HCT116 (cell line): ENCODE data around the gene TSC2. TPM values are rescaled to one million over a fixed set of nuclear protein-coding genes. Genes with fewer than 3 reads are reported as not detected.
A peak's percentile ranks its signal among the peaks of the same experiment; 100 is the strongest.

Source experiments
- ATAC-seq: fragments of 200-7000 bp; cut with Tn5 transposase; 2 replicates; pipeline ENCODE4 v1.9.1; 2020; ENCODE audit warnings: mild to moderate bottlenecking, moderate library complexity
- BruUV-seq: library from RNA; stranded (reverse); fragments of 400-500 nt; replicated peaks from 2 replicates; lab custom pipeline; 2021; lab: Mats Ljungman, UMichigan
- CTCF ChIA-PET: fragments of 300-600 bp; sonication (Branson Sonifier 250); formaldehyde crosslinking; loops from one replicate; lab custom pipeline; 2021; ENCODE audit warnings: antibody characterized with exemption; lab: Charles Lee
- POLR2A ChIA-PET: fragments of 300-600, 350-600 bp; sonication (Branson Sonifier 250); formaldehyde crosslinking; loops from one replicate; lab custom pipeline; 2021; ENCODE audit warnings: antibody characterized with exemption; lab: Charles Lee
- RAD21 ChIA-PET, 2 experiments: fragments of 300-600 bp; sonication (Branson Sonifier 250); formaldehyde crosslinking; loops; one replicate each; lab custom pipeline; 2023; ENCODE audit warnings: low total read pairs in 2 of 2; ENCODE audit not compliant: uncharacterized antibody in 2 of 2, unreplicated experiment in 2 of 2, low non-redundant PET in 1 of 2; lab: Charles Lee
- DNase-seq: peaks from one replicate; pipeline ENCODE4 v3.0.0-alpha.2; 2010; ENCODE audit warnings: low read depth, low spot score
- H2AFZ ChIP-seq: fragments of 200-600 bp; shearing (Covaris generic), sonication (generic); 2 replicates; pipeline ENCODE4 v1.6.1; 2017; ENCODE audit warnings: low read depth, mixed run types, mixed read lengths, antibody characterized with exemption, low read length; ENCODE audit not compliant: poor library complexity, severe bottlenecking
- H3K27ac ChIP-seq: 2 replicates; pipeline ENCODE4 v1.5.1; 2012; ENCODE audit warnings: low read depth, low read length
- H3K27me3 ChIP-seq: fragments of 200-600 bp; sonication (generic); 2 replicates; pipeline ENCODE4 v1.6.1; 2016; ENCODE audit warnings: mixed run types, low read length, mixed read lengths; ENCODE audit not compliant: insufficient read depth
- H3K36me3 ChIP-seq, 2 experiments: fragments of 200-500 bp in 1 of 2; fragments of 200-600 bp in 1 of 2; sonication (Bioruptor generic) in 1 of 2; sonication (generic) in 1 of 2; 2 replicates each; pipeline versions ENCODE4 v1.5.1 to v1.6.1; 2014 to 2016; ENCODE audit warnings: low read length in 2 of 2, inconsistent platforms in 1 of 2, mixed read lengths in 1 of 2, mixed run types in 1 of 2; ENCODE audit not compliant: insufficient read depth in 2 of 2, control insufficient read depth in 1 of 2
- H3K4me1 ChIP-seq, 2 experiments: fragments of 200-600 bp in 1 of 2; sonication (generic) in 1 of 2; 2 replicates each; pipeline versions ENCODE4 v1.5.1 to v1.6.1; 2012 to 2017; ENCODE audit warnings: low read length in 2 of 2, inconsistent platforms in 1 of 2, mild to moderate bottlenecking in 1 of 2, mixed read lengths in 1 of 2, mixed run types in 1 of 2, moderate library complexity in 1 of 2; ENCODE audit not compliant: insufficient read depth in 2 of 2, control insufficient read depth in 1 of 2
- H3K4me2 ChIP-seq: fragments of 200-600 bp; sonication (generic); 2 replicates; pipeline ENCODE4 v1.6.1; 2017; ENCODE audit warnings: mixed run types, low read length, mixed read lengths
- H3K4me3 ChIP-seq, 2 experiments: fragments of 200-600 bp in 1 of 2; sonication (generic) in 1 of 2; replicated peaks in 1 of 2; 2 replicates each; pipeline ENCODE4 v1.5.1; 2011 to 2016; ENCODE audit warnings: low read length in 2 of 2, control low read depth in 1 of 2, low read depth in 1 of 2, mild to moderate bottlenecking in 1 of 2, mixed read lengths in 1 of 2, mixed run types in 1 of 2
- H3K79me2 ChIP-seq: fragments of 200-600 bp; sonication (generic); 2 replicates; pipeline ENCODE4 v1.6.1; 2017; ENCODE audit warnings: mild to moderate bottlenecking, mixed run types, low read length, moderate library complexity, mixed read lengths; ENCODE audit not compliant: insufficient read depth
- H3K9ac ChIP-seq: fragments of 200-600 bp; sonication (generic); 2 replicates; pipeline ENCODE4 v1.6.1; 2016; ENCODE audit warnings: low read length, mixed read lengths
- H3K9me2 ChIP-seq: fragments of 200-600 bp; sonication (generic), shearing (Covaris generic); 2 replicates; pipeline ENCODE4 v1.6.1; 2017; ENCODE audit warnings: mixed run types, mild to moderate bottlenecking, moderate library complexity; ENCODE audit not compliant: insufficient read depth
- H3K9me3 ChIP-seq, 2 experiments: fragments of 200-500 bp in 1 of 2; fragments of 200-600 bp in 1 of 2; sonication (Bioruptor generic) in 1 of 2; sonication (generic) in 1 of 2; 2 replicates each; pipeline ENCODE4 v1.6.1; 2014 to 2017; ENCODE audit warnings: low read length in 2 of 2, mixed read lengths in 2 of 2, inconsistent platforms in 1 of 2, low read depth in 1 of 2, mild to moderate bottlenecking in 1 of 2, mixed run types in 1 of 2, moderate library complexity in 1 of 2; ENCODE audit not compliant: control insufficient read depth in 1 of 2, insufficient read depth in 1 of 2
- H4K20me1 ChIP-seq: fragments of 200-600 bp; sonication (generic), shearing (Covaris generic); 2 replicates; pipeline ENCODE4 v1.6.1; 2017; ENCODE audit warnings: mixed run types, mild to moderate bottlenecking, moderate library complexity; ENCODE audit not compliant: insufficient read depth
- MAX ChIP-seq: IDR thresholded peaks from 2 replicates; pipeline ENCODE4 v1.6.1; 2012
- POLR2AphosphoS5 ChIP-seq: IDR thresholded peaks from 2 replicates; pipeline ENCODE4 v1.6.1; 2011; ENCODE audit warnings: mild to moderate bottlenecking, low read depth, low read length, moderate library complexity
- REST ChIP-seq: IDR thresholded peaks from 2 replicates; pipeline ENCODE4 v1.6.1; 2012; ENCODE audit warnings: low read depth
- SP1 ChIP-seq: IDR thresholded peaks from 2 replicates; pipeline ENCODE4 v1.6.1; 2012; ENCODE audit warnings: low read depth
- intact Hi-C: fragments of 100-400 bp; cut with micrococcal nuclease; formaldehyde crosslinking; loops from 2 replicates; pipeline ENCODE4 v1.10.0; 2022
- total RNA-seq: library from RNA; stranded (reverse); gene quantifications from one replicate; pipeline ENCODE4 v1.2.1, GENCODE V29; 2021; ENCODE audit not compliant: unreplicated experiment

Gene TSC2
- total RNA-seq, 1 experiment from 2014 or later: 74.1 TPM

GRCh38 chr16:2091547-2092255 is 43.9 kb downstream of the TSC2 start:
- no peak for DNase-seq
- H3K79me2 ChIP-seq: no peaks in the 10 kb centered on the region
- no peaks in the 10 kb centered on the region for H3K27me3 ChIP-seq
- peak overlapping the region; percentile 69 for H3K9ac ChIP-seq
- RAD21 ChIA-PET: interaction anchor here in 1 of 2 experiments (0.9 kb wide), 1 partner anchor 49 kb away, joined by 4 read pairs; no protein-coding TSS in a partner anchor
- H3K9me2 ChIP-seq: no peaks in the 10 kb centered on the region
- peak overlapping the region; percentile 49 to 62 for H3K4me3 ChIP-seq
- no TSS peak for BruUV-seq
- H3K4me2 ChIP-seq: peak overlapping the region; percentile 91
- peaks cover 11 to 19% of the 10 kb centered on the region in 2 experiments; a peak in 3 of 4 replicates for H3K36me3 ChIP-seq
- POLR2A ChIA-PET: interaction anchor here (1.1 kb wide), 1 partner anchor 64 kb away, joined by 3 read pairs; the partner anchor contains the start of gene TRAF7
- no peak for TF ChIP-seq SP1
- TF ChIP-seq MAX: no peak
- no peak for TF ChIP-seq REST
- peak; percentile 21; the same call in 1 of the 2 replicates for TF ChIP-seq POLR2AphosphoS5
- CTCF ChIA-PET: interaction anchor here (1.9 kb wide), 1 partner anchor 49 kb away, joined by 18 read pairs; no protein-coding TSS in a partner anchor
- no peak overlapping the region for H2AFZ ChIP-seq
- H3K27ac ChIP-seq: peak overlapping the region; percentile 84
- intact Hi-C loops: loop anchor here (2.0 kb wide), 1 partner anchor 69 kb away; no protein-coding TSS in a partner anchor
- ATAC-seq: peak; percentile 7; the same call in 1 of the 2 replicates
- no peaks in the 10 kb centered on the region for H4K20me1 ChIP-seq
- peaks cover 9 to 29% of the 10 kb centered on the region in 2 experiments for H3K4me1 ChIP-seq
- no peaks in the 10 kb centered on the region for H3K9me3 ChIP-seq
